GM21786 (cell line): ENCODE data around the gene SNRPB2.

Experiments
- ATAC-seq: cut with Tn5 transposase; IDR thresholded peaks from one replicate; pipeline ENCODE4 v1.9.1; 2021; ENCODE audit not compliant: unreplicated experiment

SNRPB2 gene

DNA sequence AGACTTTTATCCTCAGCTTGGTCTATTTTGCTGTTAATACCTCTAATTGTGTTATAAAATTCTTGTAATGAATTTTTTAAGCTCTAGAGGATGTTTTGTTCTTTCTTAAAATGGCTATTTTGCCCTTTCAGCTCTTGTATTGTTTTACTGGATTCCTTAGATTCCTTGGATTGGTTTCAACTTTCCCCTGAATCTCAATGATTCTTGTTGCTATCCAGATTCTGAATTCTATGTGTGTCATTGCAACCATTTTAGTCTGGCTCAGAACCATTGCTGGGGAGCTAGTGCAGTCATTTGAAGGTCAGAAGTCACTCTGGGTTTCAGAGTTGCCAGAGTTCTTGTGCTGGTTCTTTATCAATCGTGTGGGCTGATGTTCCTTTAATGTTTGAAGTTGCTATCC is 55.4 kb downstream of the SNRPB2 start:
- ATAC-seq, result no peak
